OCI-LY1 (cell line): ENCODE data around the gene SHOX.

Experiments used
- H2AFZ ChIP-seq: fragments of 200-600 bp; sonication (generic), shearing (Covaris generic); 2 replicates; pipeline ENCODE4 v1.6.0; 2014; ENCODE audit warnings: antibody characterized with exemption, mild to moderate bottlenecking, low read length
- H3F3A ChIP-seq: fragments of 200-600 bp; sonication (generic), shearing (Covaris generic); 2 replicates; pipeline ENCODE4 v1.6.0; 2014; ENCODE audit warnings: mild to moderate bottlenecking, antibody characterized with exemption, low read length, moderate library complexity; ENCODE audit not compliant: insufficient read depth
- H3K27ac ChIP-seq: fragments of 200-600 bp; sonication (generic); 2 replicates; pipeline ENCODE4 v1.5.1; 2014; ENCODE audit warnings: low read length, mixed run types, mild to moderate bottlenecking, low read depth; ENCODE audit not compliant: poor library complexity, severe bottlenecking
- H3K27me3 ChIP-seq: fragments of 200-600 bp; sonication (generic); 2 replicates; pipeline ENCODE4 v1.6.0; 2014; ENCODE audit warnings: antibody characterized with exemption, mild to moderate bottlenecking, low read length, moderate library complexity; ENCODE audit not compliant: insufficient read depth
- H3K36me3 ChIP-seq: fragments of 200-600 bp; sonication (generic); 2 replicates; pipeline ENCODE4 v1.6.1; 2014; ENCODE audit warnings: mild to moderate bottlenecking, antibody characterized with exemption, low read length, moderate library complexity, mixed read lengths; ENCODE audit not compliant: insufficient read depth
- H3K4me1 ChIP-seq: fragments of 200-600 bp; sonication (generic); 2 replicates; pipeline ENCODE4 v1.5.1; 2014; ENCODE audit warnings: mild to moderate bottlenecking, low read length, moderate library complexity; ENCODE audit not compliant: insufficient read depth, severe bottlenecking
- H3K4me2 ChIP-seq: fragments of 200-600 bp; sonication (generic), shearing (Covaris generic); 2 replicates; pipeline ENCODE4 v1.6.1; 2014; ENCODE audit warnings: low read length
- H3K4me3 ChIP-seq: fragments of 200-600 bp; sonication (generic); 2 replicates; pipeline ENCODE4 v1.5.1; 2014; ENCODE audit warnings: low read length, low read depth, mild to moderate bottlenecking, mixed read lengths; ENCODE audit not compliant: poor library complexity, severe bottlenecking
- H3K79me2 ChIP-seq: fragments of 200-600 bp; shearing (Covaris generic); 2 replicates; pipeline ENCODE4 v1.6.1; 2016; ENCODE audit warnings: mixed run types, low read length, mixed read lengths; ENCODE audit not compliant: insufficient read depth
- H3K9ac ChIP-seq: fragments of 200-600 bp; sonication (generic), shearing (Covaris generic); 2 replicates; pipeline ENCODE4 v1.6.1; 2014; ENCODE audit warnings: mild to moderate bottlenecking, low read length, mixed read lengths
- H3K9me2 ChIP-seq: fragments of 200-600 bp; sonication (generic), shearing (Covaris generic); 2 replicates; pipeline ENCODE4 v1.6.1; 2014; ENCODE audit warnings: low read depth, mild to moderate bottlenecking, low read length, mixed read lengths
- H3K9me3 ChIP-seq: fragments of 200-600 bp; shearing (Covaris generic); 2 replicates; pipeline ENCODE4 v1.6.1; 2014; ENCODE audit warnings: low read length, mixed read lengths
- H4K20me1 ChIP-seq: fragments of 200-600 bp; sonication (generic), shearing (Covaris generic); 2 replicates; pipeline ENCODE4 v1.6.0; 2016; ENCODE audit warnings: mild to moderate bottlenecking, low read length; ENCODE audit not compliant: insufficient read depth
- EZH2 ChIP-seq: fragments of 200-600 bp; sonication (generic), shearing (Covaris generic); IDR thresholded peaks from 2 replicates; pipeline ENCODE4 v1.8.0; 2017; ENCODE audit warnings: borderline replicate concordance, mixed run types, mild to moderate bottlenecking, antibody characterized with exemption, low read length, moderate library complexity, mixed read lengths
- TF ChIP-seq, protein P1 (sequence below): fragments of 200-600 bp; sonication (generic), shearing (Covaris generic); IDR thresholded peaks from 2 replicates; pipeline ENCODE4 v1.5.1; 2017; ENCODE audit warnings: mild to moderate bottlenecking, antibody characterized with exemption, low read length, moderate library complexity, mixed read lengths

The SHOX gene

DNA sequence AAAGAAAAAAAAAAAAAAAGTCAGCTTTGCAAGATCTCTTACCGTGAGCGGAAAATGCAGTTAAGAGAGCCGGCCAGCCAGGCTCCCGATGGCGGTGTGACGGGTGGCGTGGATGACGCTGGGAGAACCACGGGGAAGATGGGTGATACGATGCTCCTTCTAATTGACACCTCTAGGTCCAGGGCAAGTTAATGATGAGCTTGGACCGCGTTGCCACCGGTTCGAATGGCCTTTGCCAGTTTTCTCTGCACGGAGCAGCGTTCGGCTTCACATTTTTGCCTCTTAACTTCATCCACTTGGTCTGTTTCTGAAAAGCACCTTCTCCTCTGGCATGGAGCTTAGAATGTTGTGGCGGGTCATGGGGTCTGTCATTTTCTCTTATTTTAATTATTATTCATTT, 33.2 kb downstream of the SHOX start:
- Histone ChIP-seq H3K27ac (no peak overlapping the region), H2AFZ (no peak overlapping the region), H3K27me3 (no peaks in the 10 kb centered on the region), H3F3A (no peaks in the 10 kb centered on the region), H3K4me1 (no peaks in the 10 kb centered on the region), H4K20me1 (no peaks in the 10 kb centered on the region), H3K79me2 (no peaks in the 10 kb centered on the region), H3K4me2 (no peak overlapping the region), H3K9ac (no peak overlapping the region), H3K9me2 (no peaks in the 10 kb centered on the region), H3K9me3 (no peaks in the 10 kb centered on the region), H3K36me3 (no peaks in the 10 kb centered on the region), H3K4me3 (no peak overlapping the region)
- TF ChIP-seq, protein P1, sequence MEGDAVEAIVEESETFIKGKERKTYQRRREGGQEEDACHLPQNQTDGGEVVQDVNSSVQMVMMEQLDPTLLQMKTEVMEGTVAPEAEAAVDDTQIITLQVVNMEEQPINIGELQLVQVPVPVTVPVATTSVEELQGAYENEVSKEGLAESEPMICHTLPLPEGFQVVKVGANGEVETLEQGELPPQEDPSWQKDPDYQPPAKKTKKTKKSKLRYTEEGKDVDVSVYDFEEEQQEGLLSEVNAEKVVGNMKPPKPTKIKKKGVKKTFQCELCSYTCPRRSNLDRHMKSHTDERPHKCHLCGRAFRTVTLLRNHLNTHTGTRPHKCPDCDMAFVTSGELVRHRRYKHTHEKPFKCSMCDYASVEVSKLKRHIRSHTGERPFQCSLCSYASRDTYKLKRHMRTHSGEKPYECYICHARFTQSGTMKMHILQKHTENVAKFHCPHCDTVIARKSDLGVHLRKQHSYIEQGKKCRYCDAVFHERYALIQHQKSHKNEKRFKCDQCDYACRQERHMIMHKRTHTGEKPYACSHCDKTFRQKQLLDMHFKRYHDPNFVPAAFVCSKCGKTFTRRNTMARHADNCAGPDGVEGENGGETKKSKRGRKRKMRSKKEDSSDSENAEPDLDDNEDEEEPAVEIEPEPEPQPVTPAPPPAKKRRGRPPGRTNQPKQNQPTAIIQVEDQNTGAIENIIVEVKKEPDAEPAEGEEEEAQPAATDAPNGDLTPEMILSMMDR, result no peak
- no peak for TF ChIP-seq EZH2

DNA sequence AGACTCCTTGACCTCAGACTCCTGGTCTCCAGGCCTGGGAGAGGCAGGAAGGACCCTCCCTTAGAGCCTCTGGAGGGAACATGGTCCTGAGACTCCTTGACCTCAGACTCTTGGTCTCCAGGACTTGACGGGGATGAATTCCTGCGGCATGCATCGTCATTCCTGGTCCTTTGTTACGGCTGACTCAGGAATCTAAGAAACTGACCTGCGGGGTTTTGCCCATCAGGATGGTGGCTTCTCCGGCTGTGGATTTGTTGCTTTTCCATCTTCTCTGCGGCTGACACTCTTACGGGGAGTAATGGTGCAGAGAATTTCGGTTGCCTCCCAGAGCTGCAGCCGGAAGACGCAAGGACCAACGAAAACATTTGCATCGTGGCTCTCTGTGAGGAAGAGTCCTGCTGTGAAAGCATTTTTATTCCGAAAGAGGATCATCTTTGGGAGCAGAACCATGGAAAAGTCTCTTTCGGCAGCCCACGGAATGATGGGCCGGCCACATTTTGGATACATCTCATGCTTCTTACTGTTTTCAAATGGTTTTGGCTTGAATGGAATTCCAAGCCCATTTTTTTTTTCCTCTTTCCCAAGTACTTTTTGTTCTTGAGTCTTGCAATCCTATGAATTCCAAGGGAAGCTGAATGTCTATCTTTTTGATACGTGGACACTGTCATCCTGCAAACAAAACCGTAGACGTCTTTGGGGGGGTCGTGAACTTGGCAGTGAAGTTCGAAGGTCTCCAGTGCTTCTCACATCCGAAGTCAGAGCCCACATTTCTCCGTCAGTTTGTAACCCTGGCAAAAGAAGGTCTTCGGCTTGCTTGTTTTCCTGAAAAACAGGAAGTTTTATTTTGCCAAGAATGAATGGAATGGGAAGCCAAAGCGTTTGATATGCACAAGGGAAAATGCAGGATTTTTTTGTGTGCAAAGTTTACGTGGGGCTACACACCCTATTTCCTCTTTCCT, 36.5 kb downstream of the SHOX start:
- H2AFZ ChIP-seq, result no peak overlapping the region
- H3F3A ChIP-seq, result no peaks in the 10 kb centered on the region
- no peaks in the 10 kb centered on the region for H3K27me3 ChIP-seq
- no peak for TF ChIP-seq EZH2
- TF ChIP-seq, protein P1, result no peak
- no peaks in the 10 kb centered on the region for H3K9me3 ChIP-seq
- H3K9me2 ChIP-seq, result no peaks in the 10 kb centered on the region
- no peaks in the 10 kb centered on the region for H4K20me1 ChIP-seq
- H3K4me2 ChIP-seq, result no peak overlapping the region
- H3K79me2 ChIP-seq, result no peaks in the 10 kb centered on the region
- H3K36me3 ChIP-seq, result no peaks in the 10 kb centered on the region
- H3K9ac ChIP-seq, result no peak overlapping the region
- H3K4me3 ChIP-seq, result no peak overlapping the region
- no peak overlapping the region for H3K27ac ChIP-seq
- no peaks in the 10 kb centered on the region for H3K4me1 ChIP-seq

GRCh38 chrX:670645-671044, 40.1 kb downstream of the SHOX start:
- Histone ChIP-seq H3K4me1 (no peaks in the 10 kb centered on the region), H3K27ac (no peak overlapping the region), H3K79me2 (no peaks in the 10 kb centered on the region), H3K27me3 (no peaks in the 10 kb centered on the region), H3K4me3 (no peak overlapping the region), H3K9me2 (no peaks in the 10 kb centered on the region), H3K4me2 (no peak overlapping the region), H3K9ac (no peak overlapping the region), H2AFZ (no peak overlapping the region), H4K20me1 (no peaks in the 10 kb centered on the region), H3K9me3 (no peaks in the 10 kb centered on the region), H3F3A (no peaks in the 10 kb centered on the region), H3K36me3 (no peaks in the 10 kb centered on the region)
- TF ChIP-seq, protein P1, result no peak
- no peak for TF ChIP-seq EZH2
